Activated CD8-positive, alpha-beta T cell treated with anti-CD3 and anti-CD28 coated beads for 36 hours (primary cell): ENCODE results near the gene SDS. TPM values are rescaled to one million over a fixed set of nuclear protein-coding genes. Genes with fewer than 3 reads are reported as not detected.

ENCODE experiments used
- ATAC-seq: fragments of 200-7000 bp; cut with Tn5 transposase; one replicate; pipeline ENCODE4 v1.10.0; 2021; ENCODE audit warnings: mild to moderate bottlenecking, moderate library complexity
- CTCF ChIA-PET: fragments of 350-600 bp; sonication (Branson Sonifier 250); formaldehyde crosslinking; loops from one replicate; lab custom pipeline; 2021; ENCODE audit warnings: antibody characterized with exemption; lab: Charles Lee
- POLR2A ChIA-PET: fragments of 350-600 bp; sonication (Branson Sonifier 250); formaldehyde crosslinking; loops from one replicate; lab custom pipeline; 2021; ENCODE audit warnings: antibody characterized with exemption; lab: Charles Lee
- DNase-seq: peaks from one replicate; pipeline ENCODE4 v3.0.0-alpha.2; 2020
- H3K27ac Mint-ChIP-seq: one replicate; pipeline ENCODE4 v1.8.0; 2021; ENCODE audit warnings: mild to moderate bottlenecking, mixed read lengths
- H3K27me3 Mint-ChIP-seq: one replicate; pipeline ENCODE4 v1.8.0; 2021; ENCODE audit warnings: mixed read lengths
- H3K36me3 Mint-ChIP-seq: one replicate; pipeline ENCODE4 v1.8.0; 2021; ENCODE audit warnings: low read depth, mixed read lengths
- H3K4me1 Mint-ChIP-seq: one replicate; pipeline ENCODE4 v1.8.0; 2021; ENCODE audit warnings: low read depth, mixed read lengths
- H3K4me3 Mint-ChIP-seq: one replicate; pipeline ENCODE4 v1.8.0; 2021; ENCODE audit warnings: mild to moderate bottlenecking, moderate library complexity, mixed read lengths
- H3K9me3 Mint-ChIP-seq: one replicate; pipeline ENCODE4 v1.8.0; 2021; ENCODE audit warnings: mixed read lengths
- intact Hi-C: fragments of 100-400 bp; cut with micrococcal nuclease; formaldehyde crosslinking; loops from one replicate; pipeline ENCODE4 v1.10.0; 2022
- total RNA-seq, 2 experiments: library from RNA; stranded (reverse); gene quantifications; one replicate each; pipeline ENCODE4 v1.2.3, GENCODE V29; 2021
- TF ChIP-seq, protein P1 (sequence below): fragments of 200-600 bp; IDR thresholded peaks from one replicate; pipeline ENCODE4 v1.8.0; 2022; ENCODE audit warnings: antibody characterized with exemption, mild to moderate bottlenecking

SDS gene
- total RNA-seq, 2 experiments from 2014 or later, result not detected

DNA sequence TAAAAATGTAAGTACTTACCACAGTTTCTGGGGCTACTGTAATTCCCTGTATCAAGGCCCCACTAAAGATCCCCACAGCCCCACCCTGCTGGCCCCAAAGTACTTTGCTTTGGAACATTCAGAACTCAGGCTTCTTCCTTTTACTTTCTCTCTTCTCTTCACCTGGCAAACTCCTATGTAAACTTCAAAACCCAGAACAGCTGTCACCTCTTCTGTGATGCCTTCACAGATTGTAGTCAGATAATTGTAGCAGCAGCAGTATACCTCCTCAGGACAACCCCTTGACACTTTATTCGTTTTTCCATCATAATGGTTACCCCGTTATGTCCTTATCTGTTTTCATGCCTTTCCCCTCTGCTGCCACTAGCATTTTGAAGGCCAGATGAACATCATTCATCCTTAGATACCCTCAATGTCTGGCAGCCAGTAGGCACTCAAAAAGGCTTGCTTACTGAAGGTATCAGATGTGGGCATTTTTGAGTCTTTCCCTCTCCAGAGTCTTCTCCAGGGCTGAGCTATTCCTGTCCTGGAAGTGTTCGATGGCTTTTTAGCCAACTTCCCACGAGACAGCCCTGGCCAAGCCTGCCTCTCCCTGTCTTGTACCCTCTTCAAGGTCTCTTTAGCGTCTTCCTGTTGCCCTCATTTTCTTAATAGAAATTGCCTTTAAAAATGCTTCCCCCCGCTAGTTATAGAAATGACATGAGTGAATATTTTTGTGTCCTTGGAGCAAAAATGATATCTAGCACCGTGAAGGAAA lies 37.9 kb downstream of the SDS start:
- Mint-ChIP-seq H3K27ac (no peak overlapping the region), H3K27me3 (no peaks in the 10 kb centered on the region), H3K4me3 (no peak overlapping the region), H3K9me3 (no peaks in the 10 kb centered on the region), H3K36me3 (peaks cover 8% of the 10 kb centered on the region), H3K4me1 (peaks cover 3% of the 10 kb centered on the region)
- intact Hi-C loops, result no loop called here
- POLR2A ChIA-PET, result interaction anchor here (1.0 kb wide), 1 partner anchor 16 kb away, joined by 3 read pairs; no protein-coding TSS in a partner anchor
- DNase-seq, result no peak
- TF ChIP-seq, protein P1, sequence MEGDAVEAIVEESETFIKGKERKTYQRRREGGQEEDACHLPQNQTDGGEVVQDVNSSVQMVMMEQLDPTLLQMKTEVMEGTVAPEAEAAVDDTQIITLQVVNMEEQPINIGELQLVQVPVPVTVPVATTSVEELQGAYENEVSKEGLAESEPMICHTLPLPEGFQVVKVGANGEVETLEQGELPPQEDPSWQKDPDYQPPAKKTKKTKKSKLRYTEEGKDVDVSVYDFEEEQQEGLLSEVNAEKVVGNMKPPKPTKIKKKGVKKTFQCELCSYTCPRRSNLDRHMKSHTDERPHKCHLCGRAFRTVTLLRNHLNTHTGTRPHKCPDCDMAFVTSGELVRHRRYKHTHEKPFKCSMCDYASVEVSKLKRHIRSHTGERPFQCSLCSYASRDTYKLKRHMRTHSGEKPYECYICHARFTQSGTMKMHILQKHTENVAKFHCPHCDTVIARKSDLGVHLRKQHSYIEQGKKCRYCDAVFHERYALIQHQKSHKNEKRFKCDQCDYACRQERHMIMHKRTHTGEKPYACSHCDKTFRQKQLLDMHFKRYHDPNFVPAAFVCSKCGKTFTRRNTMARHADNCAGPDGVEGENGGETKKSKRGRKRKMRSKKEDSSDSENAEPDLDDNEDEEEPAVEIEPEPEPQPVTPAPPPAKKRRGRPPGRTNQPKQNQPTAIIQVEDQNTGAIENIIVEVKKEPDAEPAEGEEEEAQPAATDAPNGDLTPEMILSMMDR, result no peak
- CTCF ChIA-PET, result no interaction called here
- ATAC-seq, result no peak

- DNase-seq (no peak), ATAC-seq (no peak)
- intact Hi-C loops, result no loop called here
- no peaks in the 10 kb centered on the region for H3K27me3 Mint-ChIP-seq
- no peak overlapping the region for H3K4me3 Mint-ChIP-seq
- TF ChIP-seq, protein P1, result no peak
- POLR2A ChIA-PET, result no interaction called here
- H3K4me1 Mint-ChIP-seq, result peaks cover 9% of the 10 kb centered on the region
- no peaks in the 10 kb centered on the region for H3K9me3 Mint-ChIP-seq
- CTCF ChIA-PET, result no interaction called here
- H3K27ac Mint-ChIP-seq, result no peak overlapping the region
- H3K36me3 Mint-ChIP-seq, result peaks cover 8% of the 10 kb centered on the region
Observed at GRCh38 chr12:113364698-113365097, 39.0 kb downstream of the SDS start.

- Mint-ChIP-seq H3K4me3 (no peak overlapping the region), H3K27ac (no peak overlapping the region), H3K27me3 (no peaks in the 10 kb centered on the region), H3K36me3 (peaks cover 8% of the 10 kb centered on the region), H3K4me1 (peaks cover 17% of the 10 kb centered on the region), H3K9me3 (no peaks in the 10 kb centered on the region)
- no peak for ATAC-seq
- DNase-seq, result no peak
- intact Hi-C loops, result no loop called here
- POLR2A ChIA-PET, result no interaction called here
- TF ChIP-seq, protein P1, result no peak
- CTCF ChIA-PET, result interaction anchor here (1.0 kb wide), 1 partner anchor 37 kb away, joined by 3 read pairs; no protein-coding TSS in a partner anchor
Observed at GRCh38 chr12:113361574-113362370, 41.9 kb downstream of the SDS start.

GRCh38 chr12:113359939-113360748 lies 43.5 kb downstream of the SDS start:
- intact Hi-C loops, result no loop called here
- CTCF ChIA-PET, result no interaction called here
- Mint-ChIP-seq H3K4me1 (peaks cover 17% of the 10 kb centered on the region), H3K9me3 (no peaks in the 10 kb centered on the region), H3K27me3 (no peaks in the 10 kb centered on the region), H3K27ac (no peak overlapping the region), H3K36me3 (peaks cover 5% of the 10 kb centered on the region), H3K4me3 (peak overlapping the region; percentile 81)
- DNase-seq (peak; percentile 22), ATAC-seq (no peak)
- TF ChIP-seq, protein P1, result no peak
- POLR2A ChIA-PET, result interaction anchor here (0.9 kb wide), 1 partner anchor 123 kb away, joined by 3 read pairs; no protein-coding TSS in a partner anchor
